GM23338 (cell line): ENCODE measurements around the gene TARBP1.

ENCODE experiments used
- CREB1 ChIP-seq: fragments of 250-450 bp; sonication (Bioruptor Pico); IDR thresholded peaks from 2 replicates; pipeline ENCODE4 v1.5.0; 2020; ENCODE audit warnings: low read depth, mild to moderate bottlenecking, moderate library complexity
- EZH2 ChIP-seq: fragments of 200-600 bp; sonication (generic); IDR thresholded peaks from one replicate; pipeline ENCODE4 v1.8.0; 2017; ENCODE audit warnings: antibody characterized with exemption, mild to moderate bottlenecking, low read depth; ENCODE audit not compliant: unreplicated experiment
- EZH2phosphoT487 ChIP-seq: fragments of 200-600 bp; sonication (generic); IDR thresholded peaks from one replicate; pipeline ENCODE4 v1.8.1; 2018; ENCODE audit warnings: antibody characterized with exemption; ENCODE audit not compliant: unreplicated experiment
- POLR2AphosphoS5 ChIP-seq: IDR thresholded peaks from 2 replicates; pipeline ENCODE4 v1.6.1; 2016; ENCODE audit warnings: antibody characterized with exemption, low read depth
- ZNF114 ChIP-seq: fragments of 250-450 bp; sonication (Bioruptor Pico); IDR thresholded peaks from 2 replicates; pipeline ENCODE4 v1.5.0; 2020; ENCODE audit warnings: mild to moderate bottlenecking, moderate library complexity
- TF ChIP-seq, protein P1 (sequence below), 2 experiments: fragments of 200-600 bp in 1 of 2; sonication (generic) in 1 of 2; conservative IDR thresholded peaks; 2 replicates each; pipeline versions ENCODE4 v1.5.1 to v1.6.1; 2016 to 2017; ENCODE audit warnings: antibody characterized with exemption in 2 of 2, low read depth in 2 of 2, mild to moderate bottlenecking in 2 of 2, moderate library complexity in 1 of 2
- TF ChIP-seq, protein P2 (sequence below): IDR thresholded peaks from one replicate; pipeline ENCODE4 v1.6.1; 2018; ENCODE audit warnings: antibody characterized with exemption; ENCODE audit not compliant: unreplicated experiment

DNA sequence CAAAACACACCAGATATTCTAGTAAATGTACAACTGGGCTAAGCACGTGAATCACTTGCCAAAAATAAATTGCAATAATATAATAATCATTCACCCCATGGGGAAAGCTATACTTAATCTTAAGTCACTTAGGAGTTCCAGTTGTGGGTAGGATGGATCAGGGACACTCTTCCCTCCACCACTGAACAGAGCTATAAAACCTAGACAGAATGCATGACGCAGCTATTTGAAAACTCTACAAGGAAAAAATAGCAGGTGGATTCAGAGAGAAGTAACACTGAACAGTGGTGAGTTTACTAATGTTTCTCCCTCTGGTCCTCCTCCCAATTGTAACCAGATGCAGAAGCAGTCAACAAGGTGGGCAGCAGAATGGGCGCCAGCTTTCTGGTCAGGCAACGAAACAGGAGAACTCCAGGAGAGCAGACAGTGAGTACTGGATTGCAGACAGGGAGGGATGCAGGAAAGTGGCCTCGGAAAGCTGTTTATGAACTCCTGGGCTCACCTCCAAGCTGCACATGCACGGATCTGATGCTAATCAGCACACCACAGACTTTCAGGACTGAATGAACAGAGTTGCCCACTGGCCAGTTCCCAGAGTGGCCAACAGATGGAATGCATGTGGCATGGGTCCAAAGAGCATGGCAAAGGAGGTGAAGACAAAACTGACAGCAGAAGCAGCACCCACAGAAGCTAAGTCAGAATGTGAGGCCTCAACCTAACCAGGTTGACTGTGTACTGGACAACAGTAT lies 41.4 kb downstream of the TARBP1 start:
- TF ChIP-seq, protein P1, sequence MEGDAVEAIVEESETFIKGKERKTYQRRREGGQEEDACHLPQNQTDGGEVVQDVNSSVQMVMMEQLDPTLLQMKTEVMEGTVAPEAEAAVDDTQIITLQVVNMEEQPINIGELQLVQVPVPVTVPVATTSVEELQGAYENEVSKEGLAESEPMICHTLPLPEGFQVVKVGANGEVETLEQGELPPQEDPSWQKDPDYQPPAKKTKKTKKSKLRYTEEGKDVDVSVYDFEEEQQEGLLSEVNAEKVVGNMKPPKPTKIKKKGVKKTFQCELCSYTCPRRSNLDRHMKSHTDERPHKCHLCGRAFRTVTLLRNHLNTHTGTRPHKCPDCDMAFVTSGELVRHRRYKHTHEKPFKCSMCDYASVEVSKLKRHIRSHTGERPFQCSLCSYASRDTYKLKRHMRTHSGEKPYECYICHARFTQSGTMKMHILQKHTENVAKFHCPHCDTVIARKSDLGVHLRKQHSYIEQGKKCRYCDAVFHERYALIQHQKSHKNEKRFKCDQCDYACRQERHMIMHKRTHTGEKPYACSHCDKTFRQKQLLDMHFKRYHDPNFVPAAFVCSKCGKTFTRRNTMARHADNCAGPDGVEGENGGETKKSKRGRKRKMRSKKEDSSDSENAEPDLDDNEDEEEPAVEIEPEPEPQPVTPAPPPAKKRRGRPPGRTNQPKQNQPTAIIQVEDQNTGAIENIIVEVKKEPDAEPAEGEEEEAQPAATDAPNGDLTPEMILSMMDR (conservative IDR thresholded peaks at IDR 0.05; ENCODE audit: low read depth in 2 of 2), result no peak
- TF ChIP-seq POLR2AphosphoS5 (no peak), EZH2phosphoT487 (no peak), CREB1 (CRISPR knock-in tag) (no peak), EZH2 (no peak), ZNF114 (CRISPR knock-in tag) (no peak)
- TF ChIP-seq, protein P2, sequence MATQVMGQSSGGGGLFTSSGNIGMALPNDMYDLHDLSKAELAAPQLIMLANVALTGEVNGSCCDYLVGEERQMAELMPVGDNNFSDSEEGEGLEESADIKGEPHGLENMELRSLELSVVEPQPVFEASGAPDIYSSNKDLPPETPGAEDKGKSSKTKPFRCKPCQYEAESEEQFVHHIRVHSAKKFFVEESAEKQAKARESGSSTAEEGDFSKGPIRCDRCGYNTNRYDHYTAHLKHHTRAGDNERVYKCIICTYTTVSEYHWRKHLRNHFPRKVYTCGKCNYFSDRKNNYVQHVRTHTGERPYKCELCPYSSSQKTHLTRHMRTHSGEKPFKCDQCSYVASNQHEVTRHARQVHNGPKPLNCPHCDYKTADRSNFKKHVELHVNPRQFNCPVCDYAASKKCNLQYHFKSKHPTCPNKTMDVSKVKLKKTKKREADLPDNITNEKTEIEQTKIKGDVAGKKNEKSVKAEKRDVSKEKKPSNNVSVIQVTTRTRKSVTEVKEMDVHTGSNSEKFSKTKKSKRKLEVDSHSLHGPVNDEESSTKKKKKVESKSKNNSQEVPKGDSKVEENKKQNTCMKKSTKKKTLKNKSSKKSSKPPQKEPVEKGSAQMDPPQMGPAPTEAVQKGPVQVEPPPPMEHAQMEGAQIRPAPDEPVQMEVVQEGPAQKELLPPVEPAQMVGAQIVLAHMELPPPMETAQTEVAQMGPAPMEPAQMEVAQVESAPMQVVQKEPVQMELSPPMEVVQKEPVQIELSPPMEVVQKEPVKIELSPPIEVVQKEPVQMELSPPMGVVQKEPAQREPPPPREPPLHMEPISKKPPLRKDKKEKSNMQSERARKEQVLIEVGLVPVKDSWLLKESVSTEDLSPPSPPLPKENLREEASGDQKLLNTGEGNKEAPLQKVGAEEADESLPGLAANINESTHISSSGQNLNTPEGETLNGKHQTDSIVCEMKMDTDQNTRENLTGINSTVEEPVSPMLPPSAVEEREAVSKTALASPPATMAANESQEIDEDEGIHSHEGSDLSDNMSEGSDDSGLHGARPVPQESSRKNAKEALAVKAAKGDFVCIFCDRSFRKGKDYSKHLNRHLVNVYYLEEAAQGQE, result no peak
